Transverse colon (tissue), 4 donors: Measurements from ENCODE around the gene CFAP46.

Experiments
- CTCF ChIP-seq, 5 experiments: fragments of 200-600 bp in 3 of 5; fragments of 450-650 bp in 2 of 5; sonication (generic) in 3 of 5; IDR thresholded peaks; 1 replicate in 2 of 5; 2 replicates in 3 of 5; pipeline ENCODE4 v1.5.1; 2016 to 2017; ENCODE audit warnings: antibody characterized with exemption in 5 of 5, inconsistent platforms in 3 of 5, mild to moderate bottlenecking in 2 of 5, moderate library complexity in 1 of 5
- POLR2AphosphoS5 ChIP-seq, 3 donors: sonication (generic); formaldehyde crosslinking; IDR thresholded peaks; one replicate each; pipeline ENCODE4 v1.6.1; 2016; ENCODE audit warnings: antibody characterized with exemption in 3 of 3

GRCh38 chr10:132779549-132780294, 162.6 kb downstream of the CFAP46 start:
- TF ChIP-seq POLR2AphosphoS5 (IDR thresholded peaks at IDR 0.05) (no peak), CTCF (IDR thresholded peaks at IDR 0.05) (no peak)
